GM23338 (cell line): ENCODE results near the gene KREMEN2. TPM values are rescaled to one million over a fixed set of nuclear protein-coding genes. Genes with fewer than 3 reads are reported as not detected.

Experiments used
- ATAC-seq: fragments of 200-7000 bp; cut with Tn5 transposase; 3 replicates; pipeline ENCODE4 v1.9.1; 2020
- DNase-seq: peaks from one replicate; pipeline ENCODE4 v3.0.0-alpha.2; 2015; ENCODE audit warnings: low spot score
- H2AFZ ChIP-seq: fragments of 200-600 bp; sonication (generic); 2 replicates; pipeline ENCODE4 v1.8.0; 2016; ENCODE audit warnings: antibody characterized with exemption, mild to moderate bottlenecking, moderate library complexity
- H3F3A ChIP-seq: fragments of 200-600 bp; sonication (generic); replicated peaks from 2 replicates; pipeline ENCODE4 v1.8.0; 2017; ENCODE audit warnings: antibody characterized with exemption, mixed run types, low read depth
- H3K27ac ChIP-seq: fragments of 200-600 bp; sonication (generic); 2 replicates; pipeline ENCODE4 v1.6.1; 2016; ENCODE audit warnings: low read depth
- H3K27me3 ChIP-seq: fragments of 200-600 bp; sonication (generic); 2 replicates; pipeline ENCODE4 v1.8.0; 2016; ENCODE audit warnings: mild to moderate bottlenecking, mixed run types, moderate library complexity; ENCODE audit not compliant: insufficient read depth
- H3K36me3 ChIP-seq: fragments of 200-600 bp; sonication (generic); 2 replicates; pipeline ENCODE4 v1.8.0; 2016; ENCODE audit warnings: mild to moderate bottlenecking; ENCODE audit not compliant: insufficient read depth
- H3K4me1 ChIP-seq: fragments of 200-600 bp; sonication (generic); 2 replicates; pipeline ENCODE4 v1.8.0; 2016; ENCODE audit warnings: mild to moderate bottlenecking, moderate library complexity; ENCODE audit not compliant: insufficient read depth
- H3K4me2 ChIP-seq: fragments of 200-600 bp; sonication (generic); 2 replicates; pipeline ENCODE4 v1.7.1; 2017; ENCODE audit warnings: mixed run types
- H3K4me3 ChIP-seq: fragments of 200-600 bp; sonication (generic); 2 replicates; pipeline ENCODE4 v1.6.1; 2016; ENCODE audit warnings: mixed run types
- H3K79me2 ChIP-seq: fragments of 200-600 bp; sonication (generic); replicated peaks from 2 replicates; pipeline ENCODE4 v1.8.0; 2017; ENCODE audit warnings: mild to moderate bottlenecking; ENCODE audit not compliant: insufficient read depth
- H3K9me2 ChIP-seq: fragments of 200-600 bp; sonication (generic); 2 replicates; pipeline ENCODE4 v1.8.0; 2017; ENCODE audit not compliant: insufficient read depth
- H4K20me1 ChIP-seq: fragments of 200-600 bp; sonication (generic); replicated peaks from 2 replicates; pipeline ENCODE4 v1.8.0; 2017; ENCODE audit warnings: mild to moderate bottlenecking; ENCODE audit not compliant: insufficient read depth
- H3K27ac Mint-ChIP-seq: 2 replicates; pipeline ENCODE4 v1.8.0; 2020; ENCODE audit warnings: inconsistent platforms, mild to moderate bottlenecking, moderate library complexity, mixed read lengths
- H3K27me3 Mint-ChIP-seq: 3 replicates; pipeline ENCODE4 v1.8.0; 2022; ENCODE audit warnings: low read depth, mild to moderate bottlenecking, moderate library complexity, mixed read lengths, inconsistent platforms; ENCODE audit not compliant: insufficient read depth, poor library complexity
- H3K36me3 Mint-ChIP-seq: 3 replicates; pipeline ENCODE4 v1.8.0; 2021; ENCODE audit warnings: low read depth, mild to moderate bottlenecking, inconsistent platforms, moderate library complexity, mixed read lengths
- H3K4me1 Mint-ChIP-seq: 3 replicates; pipeline ENCODE4 v1.8.0; 2020; ENCODE audit warnings: mild to moderate bottlenecking, inconsistent platforms, mixed read lengths
- H3K4me3 Mint-ChIP-seq: 3 replicates; pipeline ENCODE4 v1.8.0; 2021; ENCODE audit warnings: moderate library complexity, mild to moderate bottlenecking, inconsistent platforms, mixed read lengths
- H3K9me3 Mint-ChIP-seq: 3 replicates; pipeline ENCODE4 v1.8.0; 2020; ENCODE audit warnings: moderate library complexity, mild to moderate bottlenecking, inconsistent platforms, mixed read lengths
- EZH2 ChIP-seq: fragments of 200-600 bp; sonication (generic); IDR thresholded peaks from one replicate; pipeline ENCODE4 v1.8.0; 2017; ENCODE audit warnings: antibody characterized with exemption, mild to moderate bottlenecking, low read depth; ENCODE audit not compliant: unreplicated experiment
- EZH2phosphoT487 ChIP-seq: fragments of 200-600 bp; sonication (generic); IDR thresholded peaks from one replicate; pipeline ENCODE4 v1.8.1; 2018; ENCODE audit warnings: antibody characterized with exemption; ENCODE audit not compliant: unreplicated experiment
- POLR2AphosphoS5 ChIP-seq: IDR thresholded peaks from 2 replicates; pipeline ENCODE4 v1.6.1; 2016; ENCODE audit warnings: antibody characterized with exemption, low read depth
- ZNF331 ChIP-seq: fragments of 250-450 bp; sonication (Bioruptor Pico); IDR thresholded peaks from 2 replicates; pipeline ENCODE4 v1.5.0; 2020; ENCODE audit warnings: low read depth, mild to moderate bottlenecking, moderate library complexity
- polyA plus RNA-seq: library from polyadenylated mRNA; unstranded; fragments of >200 nt; fragmentation: Nextera tagmentation; extraction: Ambion mirVana; gene quantifications from 2 replicates; pipeline ENCODE4 v1.2.1, GENCODE V29; 2016
- total RNA-seq: library from RNA; depleted of rRNA; stranded (reverse); fragments of >200 nt; shearing (Covaris generic); gene quantifications from 2 replicates; pipeline ENCODE4 v1.2.3, GENCODE V29; 2014
- TF ChIP-seq, protein P1 (sequence below), 2 experiments: fragments of 200-600 bp in 1 of 2; sonication (generic) in 1 of 2; conservative IDR thresholded peaks; 2 replicates each; pipeline versions ENCODE4 v1.5.1 to v1.6.1; 2016 to 2017; ENCODE audit warnings: antibody characterized with exemption in 2 of 2, low read depth in 2 of 2, mild to moderate bottlenecking in 2 of 2, moderate library complexity in 1 of 2
- TF ChIP-seq, protein P2 (sequence below): IDR thresholded peaks from 2 replicates; pipeline ENCODE4 v1.6.1; 2016; ENCODE audit warnings: antibody characterized with exemption

KREMEN2 gene
- total and polyA plus RNA-seq, 2 experiments from 2014 or later: 4.9 to 16.1 TPM

DNA sequence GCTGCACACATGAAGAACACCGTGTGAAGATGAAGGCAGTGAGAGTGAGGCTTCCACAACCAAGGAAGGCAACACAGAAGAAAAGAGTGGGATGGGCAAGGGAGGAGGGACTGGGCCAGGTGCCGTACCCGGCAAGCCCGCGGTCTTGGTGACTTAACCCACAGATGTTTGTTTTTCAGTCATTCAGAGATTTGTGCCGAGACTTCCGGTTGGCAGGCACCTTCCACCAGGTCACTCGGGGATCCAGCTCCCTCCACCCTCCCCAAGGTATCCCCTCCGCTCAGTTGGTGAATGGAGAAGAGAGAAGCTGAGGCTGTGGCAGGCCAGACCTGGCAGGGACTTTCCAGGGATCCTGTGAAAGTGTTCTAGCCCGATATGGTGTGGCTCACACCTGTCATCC lies 4.9 kb upstream of the KREMEN2 start:
- peaks cover 20% of the 10 kb centered on the region; the same call in 1 of the 2 replicates for H3K4me1 ChIP-seq
- H3K27ac ChIP-seq: no peak overlapping the region
- peaks cover 14% of the 10 kb centered on the region for H3K27me3 ChIP-seq
- TF ChIP-seq EZH2phosphoT487 (no peak), ZNF331 (CRISPR knock-in tag) (no peak)
- no peaks in the 10 kb centered on the region for H4K20me1 ChIP-seq
- no peak overlapping the region for H3K4me2 ChIP-seq
- ATAC-seq (no peak), DNase-seq (no peak)
- no peak overlapping the region for H3K4me3 Mint-ChIP-seq
- H3K9me3 Mint-ChIP-seq: no peaks in the 10 kb centered on the region
- no peak overlapping the region for H3K27ac Mint-ChIP-seq
- H3F3A ChIP-seq: peaks cover 18% of the 10 kb centered on the region
- no peak overlapping the region for H3K4me3 ChIP-seq
- no peaks in the 10 kb centered on the region for H3K9me2 ChIP-seq
- H2AFZ ChIP-seq: no peak overlapping the region
- H3K36me3 ChIP-seq: no peaks in the 10 kb centered on the region
- H3K36me3 Mint-ChIP-seq: no peaks in the 10 kb centered on the region
- peaks cover 16% of the 10 kb centered on the region for H3K27me3 Mint-ChIP-seq
- H3K4me1 Mint-ChIP-seq: peaks cover 19% of the 10 kb centered on the region
- no peaks in the 10 kb centered on the region for H3K79me2 ChIP-seq

DNA sequence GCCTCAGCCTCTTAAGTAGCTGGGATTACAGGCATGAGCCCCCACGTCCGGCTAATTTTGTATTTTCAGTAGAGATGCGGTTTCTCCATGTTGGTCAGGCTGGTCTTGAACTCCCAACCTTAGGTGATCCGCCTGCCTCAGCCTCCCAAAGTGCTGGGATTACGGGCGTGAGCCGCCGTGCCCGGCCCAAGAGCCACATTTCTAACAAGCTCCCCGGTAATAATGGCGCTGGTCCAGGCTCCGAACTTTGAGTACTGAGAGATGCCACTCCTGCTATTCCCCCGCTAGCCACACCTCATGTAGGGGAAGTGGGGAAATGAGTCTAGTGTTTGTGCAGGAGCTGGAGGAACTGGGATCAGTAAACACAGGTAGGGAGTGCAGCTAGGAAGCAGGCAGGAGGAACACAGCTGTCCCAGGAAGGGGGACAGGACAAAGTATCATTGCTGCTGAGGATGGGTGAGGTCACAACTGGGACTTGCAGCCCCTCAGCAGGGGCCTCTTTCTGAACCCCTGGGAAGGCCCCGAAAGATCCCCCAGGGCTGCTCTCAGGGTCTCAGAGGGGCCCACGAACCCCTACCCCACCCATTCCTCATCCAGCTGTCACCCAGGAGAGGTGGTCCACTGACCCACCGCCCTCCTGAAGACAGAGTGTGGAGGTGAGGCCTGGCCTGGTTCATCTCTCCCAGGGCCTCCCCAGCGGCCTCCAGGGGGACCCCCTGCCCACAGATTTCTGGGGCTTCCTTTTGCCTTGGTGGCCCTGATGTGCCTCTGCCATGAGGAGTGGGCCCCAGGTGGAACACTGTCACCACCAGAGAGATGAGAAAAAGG lies 3.7 kb upstream of the KREMEN2 start:
- H3K36me3 Mint-ChIP-seq: no peaks in the 10 kb centered on the region
- H3K4me2 ChIP-seq: no peak overlapping the region
- H3K4me3 Mint-ChIP-seq: no peak overlapping the region
- no peak overlapping the region for H3K4me3 ChIP-seq
- no peaks in the 10 kb centered on the region for H3K9me3 Mint-ChIP-seq
- H3K79me2 ChIP-seq: no peaks in the 10 kb centered on the region
- peaks cover 17% of the 10 kb centered on the region for H3K27me3 ChIP-seq
- H3K4me1 Mint-ChIP-seq: peaks cover 17% of the 10 kb centered on the region; the same call in 2 of the 3 replicates
- H3K27ac ChIP-seq: no peak overlapping the region
- ATAC-seq (no peak), DNase-seq (no peak)
- H3F3A ChIP-seq: peaks cover 22% of the 10 kb centered on the region
- H3K27ac Mint-ChIP-seq: no peak overlapping the region
- no peaks in the 10 kb centered on the region for H3K36me3 ChIP-seq
- H2AFZ ChIP-seq: no peak overlapping the region
- H3K4me1 ChIP-seq: peaks cover 20% of the 10 kb centered on the region; the same call in 1 of the 2 replicates
- TF ChIP-seq, protein P1, sequence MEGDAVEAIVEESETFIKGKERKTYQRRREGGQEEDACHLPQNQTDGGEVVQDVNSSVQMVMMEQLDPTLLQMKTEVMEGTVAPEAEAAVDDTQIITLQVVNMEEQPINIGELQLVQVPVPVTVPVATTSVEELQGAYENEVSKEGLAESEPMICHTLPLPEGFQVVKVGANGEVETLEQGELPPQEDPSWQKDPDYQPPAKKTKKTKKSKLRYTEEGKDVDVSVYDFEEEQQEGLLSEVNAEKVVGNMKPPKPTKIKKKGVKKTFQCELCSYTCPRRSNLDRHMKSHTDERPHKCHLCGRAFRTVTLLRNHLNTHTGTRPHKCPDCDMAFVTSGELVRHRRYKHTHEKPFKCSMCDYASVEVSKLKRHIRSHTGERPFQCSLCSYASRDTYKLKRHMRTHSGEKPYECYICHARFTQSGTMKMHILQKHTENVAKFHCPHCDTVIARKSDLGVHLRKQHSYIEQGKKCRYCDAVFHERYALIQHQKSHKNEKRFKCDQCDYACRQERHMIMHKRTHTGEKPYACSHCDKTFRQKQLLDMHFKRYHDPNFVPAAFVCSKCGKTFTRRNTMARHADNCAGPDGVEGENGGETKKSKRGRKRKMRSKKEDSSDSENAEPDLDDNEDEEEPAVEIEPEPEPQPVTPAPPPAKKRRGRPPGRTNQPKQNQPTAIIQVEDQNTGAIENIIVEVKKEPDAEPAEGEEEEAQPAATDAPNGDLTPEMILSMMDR (conservative IDR thresholded peaks at IDR 0.05; ENCODE audit: low read depth in 2 of 2): peak; percentile 13 to 44; a peak in 2 of 4 replicates
- TF ChIP-seq EZH2phosphoT487 (no peak), POLR2AphosphoS5 (no peak), EZH2 (no peak)
- TF ChIP-seq, protein P2, sequence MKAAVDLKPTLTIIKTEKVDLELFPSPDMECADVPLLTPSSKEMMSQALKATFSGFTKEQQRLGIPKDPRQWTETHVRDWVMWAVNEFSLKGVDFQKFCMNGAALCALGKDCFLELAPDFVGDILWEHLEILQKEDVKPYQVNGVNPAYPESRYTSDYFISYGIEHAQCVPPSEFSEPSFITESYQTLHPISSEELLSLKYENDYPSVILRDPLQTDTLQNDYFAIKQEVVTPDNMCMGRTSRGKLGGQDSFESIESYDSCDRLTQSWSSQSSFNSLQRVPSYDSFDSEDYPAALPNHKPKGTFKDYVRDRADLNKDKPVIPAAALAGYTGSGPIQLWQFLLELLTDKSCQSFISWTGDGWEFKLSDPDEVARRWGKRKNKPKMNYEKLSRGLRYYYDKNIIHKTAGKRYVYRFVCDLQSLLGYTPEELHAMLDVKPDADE: no peak
- H3K9me2 ChIP-seq: no peaks in the 10 kb centered on the region
- H4K20me1 ChIP-seq: no peaks in the 10 kb centered on the region
- peaks cover 18% of the 10 kb centered on the region for H3K27me3 Mint-ChIP-seq
